ENCODE results near the gene AUTS2.

GRCh38 chr7:69818636-69819332, 220.5 kb downstream of the AUTS2 start:
- no peak for TF ChIP-seq CTCF (tag by site-specific recombination; IDR thresholded peaks at IDR 0.05)
- no peak for TF ChIP-seq ZNF362 (tag by site-specific recombination; IDR thresholded peaks at IDR 0.05)
- no peak for TF ChIP-seq ZNF776 (tag by site-specific recombination; IDR thresholded peaks at IDR 0.05; ENCODE audit: borderline replicate concordance)
- no peak for TF ChIP-seq PRDM10 (tag by site-specific recombination; IDR thresholded peaks at IDR 0.05)
- no peak for TF ChIP-seq ZNF580 (tag by site-specific recombination; IDR thresholded peaks at IDR 0.05)
- TF ChIP-seq KLF16 (tag by site-specific recombination; IDR thresholded peaks at IDR 0.05) = no peak
- TF ChIP-seq SETDB1 (IDR thresholded peaks at IDR 0.05; ENCODE audit: insufficient read length, low read length) = no peak
